CMK (cell line): Measurements from ENCODE around the gene DCLK1.

Source experiments
- DNase-seq: peaks from one replicate; pipeline ENCODE4 v3.0.0-alpha.2; 2010; ENCODE audit warnings: low read depth

DCLK1 gene

GRCh38 chr13:36033035-36033434 lies 98.1 kb downstream of the DCLK1 start:
- no peak for DNase-seq

GRCh38 chr13:36031490-36031889 lies 99.7 kb downstream of the DCLK1 start:
- no peak for DNase-seq

- no peak for DNase-seq
These were observed 100.4 kb downstream of the DCLK1 start for GRCh38 chr13:36030670-36031331.

GRCh38 chr13:36029166-36029565 lies 102.0 kb downstream of the DCLK1 start:
- no peak for DNase-seq

- DNase-seq = no peak
These were observed 102.7 kb downstream of the DCLK1 start for GRCh38 chr13:36028359-36029025.

- DNase-seq = no peak
These were observed 104.7 kb downstream of the DCLK1 start for GRCh38 chr13:36026531-36026930.

- no peak for DNase-seq
These were observed 116.4 kb downstream of the DCLK1 start for GRCh38 chr13:36014763-36015162.

- DNase-seq = no peak
These were observed 124.1 kb downstream of the DCLK1 start for GRCh38 chr13:36006894-36007675.

GRCh38 chr13:36006347-36006746 lies 124.8 kb downstream of the DCLK1 start:
- no peak for DNase-seq

- no peak for DNase-seq
These were observed 129.6 kb downstream of the DCLK1 start for GRCh38 chr13:36001561-36001960.

- no peak for DNase-seq
These were observed 131.2 kb downstream of the DCLK1 start for GRCh38 chr13:36000028-36000427.

- no peak for DNase-seq
These were observed 134.8 kb downstream of the DCLK1 start for GRCh38 chr13:35996360-35996759.

- no peak for DNase-seq
These were observed 136.0 kb downstream of the DCLK1 start for GRCh38 chr13:35995136-35995535.

- no peak for DNase-seq
These were observed 136.8 kb downstream of the DCLK1 start for GRCh38 chr13:35994131-35994966.

- no peak for DNase-seq
These were observed 137.5 kb downstream of the DCLK1 start for GRCh38 chr13:35993686-35994085.

GRCh38 chr13:35992964-35993363 lies 138.2 kb downstream of the DCLK1 start:
- no peak for DNase-seq

GRCh38 chr13:35990196-35990595 lies 141.0 kb downstream of the DCLK1 start:
- DNase-seq = no peak

GRCh38 chr13:35988648-35989081 lies 142.5 kb downstream of the DCLK1 start:
- no peak for DNase-seq

- DNase-seq = no peak
These were observed 143.3 kb downstream of the DCLK1 start for GRCh38 chr13:35987572-35988513.

- DNase-seq = no peak
These were observed 146.3 kb downstream of the DCLK1 start for GRCh38 chr13:35984776-35985453.
